Measurements from ENCODE around the gene HAUS2.
A peak's percentile ranks its signal among the peaks of the same experiment; 100 is the strongest.
"Not testable (repeated sequence)": the region's sequence is repeated elsewhere in the genome, so short reads cannot be mapped to it uniquely, and the experiment has no call there.

HAUS2 gene

DNA sequence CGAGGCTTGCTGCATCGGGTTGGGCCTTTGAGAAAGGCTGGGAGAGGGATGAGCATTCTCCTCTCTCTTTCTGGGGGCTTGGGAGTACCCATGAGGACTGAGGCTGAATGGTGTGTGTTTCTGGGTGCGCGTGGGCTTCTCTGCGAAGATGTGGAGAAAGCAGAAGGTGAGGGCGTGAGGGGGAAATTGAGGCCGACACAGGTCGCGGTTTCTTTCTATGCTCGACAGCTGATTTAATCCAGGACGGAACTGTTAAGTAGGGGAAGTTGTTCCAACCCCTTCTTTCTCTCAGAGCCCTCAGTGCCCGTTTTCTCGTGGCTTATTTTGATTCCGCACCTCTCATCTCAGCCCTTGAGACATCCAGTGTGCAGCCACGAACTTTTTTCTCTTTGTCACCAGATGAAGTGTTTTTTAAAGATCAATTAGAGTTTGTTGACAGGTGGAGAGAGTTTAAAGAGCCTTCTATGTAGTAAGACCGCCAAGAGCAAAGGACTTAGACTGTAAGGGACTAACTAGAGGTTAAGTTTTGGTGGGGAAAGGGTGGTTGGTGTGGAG is 27.5 kb downstream of the HAUS2 start:
- no peak for DNase-seq (ENCODE audit: low read depth)

DNA sequence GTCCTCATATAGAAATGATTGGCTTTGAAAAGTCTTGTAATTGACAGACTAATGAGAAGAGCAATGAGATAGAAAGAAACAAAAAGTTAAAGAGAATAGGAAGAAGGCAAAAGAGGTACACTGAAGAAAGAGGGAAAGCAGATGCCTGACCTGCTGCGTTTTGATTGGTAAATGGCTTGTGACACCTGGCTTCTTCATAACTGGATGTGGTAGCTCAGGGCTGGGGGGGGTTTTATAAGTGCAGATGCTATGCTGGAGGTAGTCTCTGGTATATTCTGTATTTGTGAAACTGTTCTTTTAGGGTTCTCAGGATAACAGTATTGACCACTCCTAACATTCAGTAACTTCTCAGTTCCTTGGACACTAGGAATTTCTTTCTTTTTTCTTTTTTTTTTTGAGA is 28.1 kb downstream of the HAUS2 start:
- DNase-seq (ENCODE audit: low read depth) = no peak

DNA sequence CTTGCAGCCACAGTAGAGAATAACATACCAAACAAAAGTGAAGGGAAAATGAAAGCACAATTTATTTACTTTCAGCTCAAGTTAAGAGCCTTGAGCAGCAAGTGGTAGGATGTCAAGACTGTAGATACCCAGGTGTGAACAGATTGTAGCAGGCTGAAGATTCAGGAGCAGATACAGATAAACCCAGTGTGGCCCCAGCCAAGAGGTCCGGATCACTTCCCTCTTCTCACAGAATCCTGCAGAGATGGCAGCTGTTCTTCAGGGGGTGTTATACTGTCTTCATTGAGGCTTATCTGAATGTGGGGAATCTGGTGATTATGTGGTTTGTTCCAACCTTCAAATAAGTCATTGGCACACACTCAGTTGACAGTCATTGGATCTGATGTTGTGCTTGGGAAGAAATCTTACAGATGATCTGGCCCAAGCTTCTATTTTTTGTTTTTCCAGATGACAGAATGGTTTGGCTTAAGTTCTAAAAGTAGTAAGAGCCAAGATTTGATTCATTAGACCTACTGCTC is 28.9 kb downstream of the HAUS2 start:
- no peak for DNase-seq (ENCODE audit: low read depth)

DNA sequence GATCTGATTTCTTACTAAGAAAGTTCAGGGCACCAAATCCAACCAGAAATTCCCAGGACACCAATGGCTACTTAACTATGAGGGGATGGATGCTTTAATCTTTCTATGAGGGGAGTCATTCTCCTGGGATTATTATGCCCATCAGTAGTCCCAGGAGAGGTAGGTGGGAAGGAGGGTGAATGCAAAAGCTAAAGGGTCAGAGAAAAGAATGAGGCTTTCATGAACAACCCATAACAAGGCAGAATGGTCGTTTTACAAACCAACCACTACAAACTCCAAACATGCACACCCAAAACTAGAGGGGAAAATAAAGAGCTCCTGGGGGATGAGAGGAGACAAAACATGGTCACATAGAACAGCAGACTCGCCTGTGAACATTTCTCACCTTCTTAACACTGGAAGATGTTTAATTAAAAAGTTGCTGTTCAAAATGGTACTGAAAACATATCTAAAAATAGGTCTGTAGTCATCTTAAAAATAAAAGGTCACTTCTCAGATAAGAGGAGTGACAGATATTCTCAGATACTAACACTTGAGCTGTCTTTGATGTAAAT is 30.4 kb downstream of the HAUS2 start:
- DNase-seq (ENCODE audit: low read depth) = no peak

DNA sequence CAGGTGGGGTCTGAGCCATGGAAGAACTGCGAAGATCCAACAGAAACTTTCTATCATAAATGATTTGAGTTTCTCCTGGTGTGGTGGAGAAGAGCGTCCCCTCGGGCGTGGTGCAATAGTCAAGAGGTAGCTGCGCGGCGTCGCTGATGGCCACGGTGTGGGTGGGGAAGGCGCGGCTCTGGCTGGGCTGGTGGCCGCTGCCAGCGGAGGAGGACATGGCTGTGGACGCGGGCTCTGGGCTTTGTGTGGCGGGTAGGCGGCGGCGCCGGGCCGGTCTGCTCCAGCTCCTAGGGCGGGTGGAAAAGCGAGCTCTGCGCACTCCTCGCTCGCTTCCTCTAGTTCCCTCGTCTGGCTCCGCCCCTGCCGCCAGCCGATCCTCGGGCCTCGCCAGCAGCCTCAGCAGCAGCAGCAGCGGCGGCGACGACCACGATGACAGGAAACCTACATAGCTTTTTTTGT is 32.7 kb downstream of the HAUS2 start:
- peak; percentile 63 for DNase-seq (ENCODE audit: low read depth)

DNA sequence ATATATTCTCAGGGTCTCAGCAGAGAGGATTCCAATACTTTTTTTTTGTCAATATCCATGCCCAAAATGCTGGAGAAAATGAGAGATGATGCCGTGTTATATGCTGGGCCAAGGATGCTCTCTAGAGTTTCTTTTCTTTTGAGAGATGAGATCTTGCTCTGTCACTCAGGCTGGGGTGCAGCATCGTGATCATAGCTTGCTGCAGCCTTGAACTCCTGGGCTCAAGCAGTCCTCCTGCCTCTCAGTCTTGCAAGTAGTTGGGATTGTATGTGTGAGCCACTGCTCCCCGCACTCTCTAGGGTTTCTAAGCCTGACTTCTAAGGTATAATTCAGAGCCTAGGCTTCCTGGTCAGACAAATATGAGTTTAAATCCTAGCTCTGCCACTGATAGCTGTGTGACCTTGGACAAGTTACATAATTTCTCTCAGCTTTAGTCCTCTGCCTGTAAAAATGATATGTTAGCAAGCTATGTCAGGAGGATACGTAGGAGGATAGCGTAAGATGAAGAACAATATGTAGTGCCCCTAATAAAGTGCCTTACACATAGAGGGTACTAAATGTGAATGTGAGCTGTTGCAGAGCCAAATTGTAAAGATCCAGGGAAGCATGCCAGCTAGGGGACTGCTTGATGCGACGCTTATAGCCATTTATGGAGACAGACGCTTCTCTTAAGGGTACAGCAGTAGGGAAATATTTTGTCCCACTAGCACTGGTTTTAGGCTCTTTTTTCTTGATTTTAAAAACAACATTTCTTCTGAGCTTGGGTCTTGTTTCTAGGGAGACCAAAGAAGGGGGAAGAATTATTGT is 34.1 kb downstream of the HAUS2 start:
- no peak for DNase-seq (ENCODE audit: low read depth)

DNA sequence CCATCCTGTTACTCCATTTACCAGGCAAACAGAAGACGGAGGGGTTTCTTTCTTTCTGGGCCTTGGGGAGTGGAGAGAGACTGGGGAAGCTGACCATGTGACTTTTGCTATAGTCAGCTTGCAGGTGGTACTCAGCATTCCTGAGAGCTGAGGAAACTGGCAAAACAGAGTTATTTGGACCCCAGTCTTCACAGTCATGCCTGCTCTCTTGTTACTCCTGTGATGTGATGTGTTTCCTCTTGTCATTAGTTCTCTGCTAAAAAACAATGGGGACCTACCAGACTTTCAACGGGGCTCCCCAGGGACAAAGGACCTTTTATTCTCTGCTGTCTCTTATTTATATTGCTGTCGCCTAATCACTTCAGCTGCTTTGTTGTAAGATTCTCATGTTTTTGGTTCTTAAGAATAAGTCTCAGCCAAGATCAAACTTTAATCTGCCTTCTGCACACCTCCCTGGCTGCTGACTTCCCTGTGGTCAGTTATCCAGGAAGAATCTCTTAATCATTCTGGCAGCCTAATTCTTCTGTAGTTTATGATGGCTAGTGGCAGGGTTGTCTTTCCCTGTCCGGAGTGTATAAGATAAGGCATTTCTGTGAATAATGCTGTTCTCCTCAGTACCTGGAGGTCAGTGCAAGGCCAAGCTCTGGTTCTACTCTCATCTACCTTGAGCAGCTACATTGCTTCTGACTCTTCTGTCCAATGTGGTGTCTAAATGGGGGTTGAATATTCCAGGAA is 35.6 kb downstream of the HAUS2 start:
- no peak for DNase-seq (ENCODE audit: low read depth)

DNA sequence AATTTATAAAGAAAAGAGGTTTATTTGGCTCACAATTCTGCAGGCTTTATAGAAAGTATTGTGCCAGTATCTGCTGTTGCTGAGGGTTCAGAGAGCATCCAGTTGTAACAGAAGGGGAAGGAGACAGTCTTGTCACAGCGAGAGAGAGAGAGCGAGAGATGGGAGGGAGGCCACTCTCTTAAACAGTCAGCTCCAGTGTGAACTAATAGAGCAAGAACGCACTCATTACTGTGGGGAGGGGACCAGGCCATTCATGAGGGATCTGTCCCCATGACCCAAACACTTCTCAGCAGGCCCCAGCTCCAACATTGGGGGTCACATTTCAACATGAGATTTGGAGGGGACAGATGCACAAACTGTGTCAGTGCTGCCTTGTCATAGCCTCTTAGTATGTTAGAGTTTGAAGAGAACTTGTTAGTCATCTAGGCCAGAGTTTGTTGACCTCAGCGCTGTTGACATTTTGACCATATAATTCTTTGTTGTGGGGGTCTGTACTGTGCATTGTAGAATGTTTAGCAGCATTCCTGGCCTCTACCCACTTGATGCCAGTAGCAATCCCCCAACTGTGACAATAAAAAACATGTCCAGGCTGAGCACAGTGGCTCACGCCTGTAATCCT is 42.1 kb downstream of the HAUS2 start:
- no peak for DNase-seq (ENCODE audit: low read depth)

DNA sequence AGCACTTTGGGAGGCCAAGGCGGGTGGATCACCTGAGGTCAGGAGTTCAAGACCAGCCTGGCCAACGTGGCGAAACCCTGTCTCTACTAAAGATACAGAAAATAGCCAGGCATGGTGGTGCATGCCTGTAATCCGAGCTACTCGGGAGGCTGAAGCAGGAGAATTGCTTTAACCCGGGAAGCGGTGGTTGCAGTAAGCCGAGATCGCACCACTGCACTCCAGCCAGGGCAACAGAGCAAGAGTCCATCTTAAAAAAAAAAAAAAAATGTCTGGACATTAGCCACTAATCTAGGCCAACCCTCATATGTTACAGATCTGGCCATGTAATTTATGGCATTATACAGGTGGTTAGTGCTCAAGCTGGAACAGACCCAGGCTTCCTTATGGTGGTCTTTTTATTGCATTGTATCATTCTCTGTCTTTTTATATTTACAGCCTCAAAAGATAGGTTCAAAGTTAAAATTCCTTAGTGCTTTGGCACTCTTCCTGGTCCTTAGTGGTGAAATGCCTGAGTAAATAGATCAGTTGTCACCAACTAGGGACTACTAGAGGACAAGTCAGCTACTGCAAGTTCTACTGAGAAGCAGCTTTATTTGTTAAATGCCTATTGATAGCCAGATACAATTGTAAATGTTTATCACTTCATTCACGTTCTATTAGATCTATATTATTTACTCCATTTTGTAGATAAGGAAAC is 42.7 kb downstream of the HAUS2 start:
- no peak for DNase-seq (ENCODE audit: low read depth)

DNA sequence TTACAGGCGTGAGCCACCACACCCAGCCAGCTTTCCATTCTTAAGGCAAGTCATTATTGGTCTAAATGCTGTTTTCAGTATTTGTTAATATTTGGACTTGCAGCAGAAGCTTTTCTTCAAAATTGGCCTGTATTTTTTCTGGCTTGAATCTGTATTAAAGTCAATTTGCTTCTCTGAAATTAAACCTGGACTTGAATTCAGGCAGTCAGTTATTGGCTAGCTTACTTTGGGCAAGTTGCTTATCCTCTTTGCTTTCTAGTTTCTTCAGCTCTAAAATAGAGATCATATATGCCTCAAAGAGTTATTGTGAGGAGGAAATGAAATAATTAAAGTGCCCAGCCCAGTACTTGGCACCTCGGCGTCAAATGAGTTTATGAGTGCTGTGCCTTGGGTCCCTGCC is 44.1 kb downstream of the HAUS2 start:
- DNase-seq (ENCODE audit: low read depth) = no peak

DNA sequence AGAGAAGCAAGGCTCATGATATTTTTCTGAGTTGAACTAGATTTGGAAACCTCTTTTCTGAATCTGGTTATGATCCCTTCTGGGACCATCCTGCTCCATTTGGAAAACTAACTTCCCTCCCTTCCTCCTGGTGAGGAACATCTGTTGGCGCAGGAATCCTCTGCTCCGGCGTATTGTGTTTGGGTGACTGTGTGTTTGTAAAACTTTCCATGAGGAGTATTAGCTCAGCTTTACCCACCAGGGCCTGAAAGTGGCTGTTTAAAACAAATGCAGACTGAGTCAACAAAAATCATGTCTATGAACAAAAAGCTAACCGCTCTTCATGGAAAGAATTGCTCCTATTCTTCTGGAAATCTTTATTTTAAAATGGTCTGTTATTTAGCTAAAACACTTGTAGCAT is 44.5 kb downstream of the HAUS2 start:
- DNase-seq (ENCODE audit: low read depth) = no peak

DNA sequence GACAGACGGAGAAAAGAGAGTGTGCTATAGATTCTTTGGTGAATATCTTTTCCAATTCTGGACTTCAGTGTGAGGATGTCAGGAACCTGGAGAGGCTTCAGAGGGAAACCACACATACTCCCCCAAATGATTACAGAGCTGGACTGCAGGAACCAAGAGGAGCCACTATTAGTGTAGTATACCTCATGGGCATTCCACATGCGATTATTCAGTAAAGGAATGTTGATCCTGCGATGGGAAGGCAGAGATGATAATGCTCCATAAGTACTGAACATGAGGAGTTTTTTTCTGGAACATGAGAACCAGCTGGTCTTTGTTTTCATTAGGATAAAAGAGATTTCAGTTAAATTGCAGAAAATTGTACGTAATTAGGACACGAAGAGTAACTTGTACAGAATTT is 45.5 kb downstream of the HAUS2 start:
- no peak for DNase-seq (ENCODE audit: low read depth)

DNA sequence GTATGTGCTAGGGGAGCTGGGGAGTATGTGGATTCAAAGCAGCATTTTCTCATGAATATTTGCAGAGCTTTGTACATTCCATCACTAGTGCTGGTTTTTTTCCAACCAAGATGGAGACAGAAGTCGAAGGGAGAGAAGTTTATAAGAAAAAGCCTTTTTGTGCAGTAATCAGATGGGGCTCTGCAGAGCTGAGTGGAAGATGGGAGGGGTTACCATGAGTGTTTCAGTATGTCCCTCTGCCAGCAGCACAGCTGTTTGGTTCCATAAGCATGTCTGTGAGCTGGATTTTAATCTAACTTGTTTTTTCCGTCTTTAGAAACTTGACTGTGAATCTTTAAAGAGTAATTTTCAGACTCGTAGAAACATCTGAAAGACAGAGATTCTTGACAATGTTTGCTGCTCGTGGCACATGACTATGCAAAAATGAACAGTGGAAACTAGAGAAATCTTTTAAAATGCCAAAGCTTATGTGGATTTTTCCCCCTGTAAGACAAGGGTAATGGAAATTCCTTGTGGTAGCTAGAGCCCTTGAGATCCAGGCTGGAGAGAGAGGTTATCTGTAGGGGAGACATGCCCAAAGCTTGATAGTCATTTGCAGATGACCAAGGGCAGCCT is 47.1 kb downstream of the HAUS2 start:
- DNase-seq (ENCODE audit: low read depth) = no peak

DNA sequence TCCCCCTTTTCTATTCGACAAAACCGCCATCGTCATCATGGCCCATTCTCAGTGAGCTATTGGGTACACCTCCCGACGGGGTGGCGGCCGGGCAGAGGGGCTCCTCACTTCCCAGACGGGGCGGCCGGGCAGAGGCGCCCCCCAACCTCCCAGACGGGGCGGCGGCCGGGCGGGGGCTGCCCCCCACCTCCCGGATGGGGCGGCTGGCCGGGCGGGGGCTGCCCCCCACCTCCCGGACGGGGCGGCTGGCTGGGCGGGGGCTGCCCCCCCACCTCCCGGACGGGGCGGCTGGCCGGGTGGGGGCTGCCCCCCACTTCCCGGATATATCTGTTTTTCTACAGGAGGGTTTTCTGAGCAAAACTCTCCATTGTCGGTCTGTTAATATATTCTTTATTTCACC is 52.7 kb downstream of the HAUS2 start:
- DNase-seq (ENCODE audit: low read depth) = not testable (repeated sequence)

DNA sequence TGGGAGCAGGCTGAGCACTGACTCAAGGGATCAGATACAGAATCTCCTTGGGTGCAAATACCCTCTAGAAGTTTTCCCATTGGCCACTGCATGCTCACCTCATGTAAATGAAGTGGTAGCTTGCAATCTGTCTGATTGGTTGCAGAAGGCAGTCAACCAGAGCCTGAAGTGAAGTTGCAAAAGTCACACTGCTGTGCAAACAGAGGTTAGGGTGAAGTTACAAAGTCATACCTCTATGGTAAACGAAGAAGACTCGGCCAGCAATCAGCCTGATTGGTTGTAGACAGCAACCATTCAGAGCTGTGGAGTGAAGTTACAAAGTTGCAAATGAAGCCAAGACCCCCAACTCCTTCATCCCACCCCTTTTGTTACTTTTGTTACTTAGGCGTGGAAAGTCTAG is 53.9 kb downstream of the HAUS2 start:
- DNase-seq (ENCODE audit: low read depth) = no peak

DNA sequence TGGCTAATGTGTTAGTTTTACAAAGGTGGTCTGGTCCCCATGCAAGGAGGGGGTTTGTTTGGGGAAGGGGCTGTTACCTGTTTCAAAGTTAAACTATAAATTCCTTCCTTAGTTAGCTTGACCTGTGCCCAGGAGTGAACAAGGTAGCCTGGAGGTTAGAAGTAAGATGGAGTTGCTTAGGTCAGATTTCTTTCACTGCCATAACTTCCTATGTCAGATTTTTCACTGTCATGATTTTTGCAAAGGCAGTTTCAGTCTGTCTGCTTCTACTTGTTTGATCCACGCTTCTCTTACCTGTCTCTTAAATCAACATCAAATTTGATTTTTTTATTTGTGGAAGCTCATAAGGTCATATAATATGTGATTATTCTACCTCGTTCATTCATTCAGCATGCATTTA is 55.3 kb downstream of the HAUS2 start:
- no peak for DNase-seq (ENCODE audit: low read depth)

DNA sequence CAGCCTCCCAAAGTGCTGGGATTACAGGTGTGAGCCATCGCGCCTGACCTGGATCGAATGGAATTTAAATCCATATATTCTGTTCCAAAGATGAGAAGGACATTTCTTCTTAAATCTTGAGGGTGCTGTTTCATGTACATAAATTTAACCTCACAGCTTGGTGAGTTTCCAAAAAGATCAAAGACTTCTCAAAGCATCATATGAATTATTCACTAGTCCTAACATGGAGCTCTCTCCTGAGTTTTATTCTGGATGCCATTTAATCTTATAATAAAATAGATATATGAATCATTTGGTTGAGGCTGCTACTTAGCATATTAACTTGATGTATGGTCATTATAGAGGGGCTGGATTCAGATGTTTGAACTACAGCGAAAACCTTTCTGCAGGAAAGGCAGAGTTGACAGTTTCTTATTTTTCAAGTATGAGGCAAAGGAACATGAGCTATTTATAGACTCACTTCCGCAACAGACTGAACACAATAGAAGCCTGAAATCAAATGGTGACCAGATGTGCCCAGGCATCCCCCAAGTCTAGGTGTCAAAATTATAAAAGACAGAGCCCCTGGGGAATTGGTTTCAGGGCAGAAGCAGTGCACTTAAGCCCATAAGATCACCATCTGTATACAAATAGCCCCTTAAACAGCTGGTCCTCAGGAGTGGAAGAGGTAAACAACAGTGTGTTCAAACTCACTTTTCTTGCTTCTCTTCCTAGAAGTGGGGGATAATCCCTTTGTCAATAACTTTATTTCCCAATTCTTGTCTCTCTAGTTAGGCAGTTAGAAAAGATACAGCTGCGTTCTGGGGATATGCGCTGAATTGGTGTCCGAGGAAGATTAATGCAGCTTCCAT is 56.5 kb downstream of the HAUS2 start:
- DNase-seq (ENCODE audit: low read depth) = no peak

DNA sequence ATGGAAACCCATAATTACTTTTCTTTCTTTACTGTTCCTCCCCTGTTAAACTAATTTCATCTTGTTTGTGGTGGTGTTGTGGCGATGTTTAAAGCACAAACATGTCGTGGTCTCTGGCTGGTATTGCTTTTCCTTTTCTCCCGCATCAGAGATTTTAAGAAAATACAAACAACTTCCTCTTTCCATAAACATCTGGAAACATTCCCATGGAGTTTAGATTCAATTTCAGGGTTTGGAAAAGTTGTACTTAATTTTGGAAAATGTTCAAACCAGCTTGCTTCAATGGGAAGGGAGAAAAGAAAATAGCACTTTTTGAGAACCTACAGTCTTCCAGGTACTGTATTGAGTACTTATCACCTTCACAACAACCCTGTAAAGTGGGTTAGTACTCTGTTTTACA is 57.2 kb downstream of the HAUS2 start:
- DNase-seq (ENCODE audit: low read depth) = no peak

DNA sequence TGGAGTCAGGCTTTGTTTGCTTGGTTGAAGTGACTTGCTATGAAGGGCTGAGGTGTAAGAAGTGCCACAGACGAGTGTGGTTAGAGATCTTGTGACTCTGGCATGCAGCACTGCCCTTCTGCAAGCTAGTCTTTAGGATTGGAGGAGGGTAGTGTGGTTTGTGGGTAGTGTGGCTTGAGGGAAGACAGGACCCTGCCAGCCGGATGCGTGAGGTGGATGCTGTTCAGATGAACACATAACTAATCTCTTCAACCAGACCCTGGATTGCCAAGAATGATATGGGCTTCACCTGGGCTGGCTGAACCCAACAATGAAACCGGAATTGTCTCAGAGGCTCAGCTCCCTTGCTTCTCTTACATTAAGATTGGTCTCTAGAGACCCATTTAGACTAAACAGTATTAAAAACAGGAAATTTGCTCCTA is 59.5 kb downstream of the HAUS2 start:
- peak; percentile 13 for DNase-seq (ENCODE audit: low read depth)
